HL-60/S4 (cell line): ENCODE results near the gene DCLK2.

Experiments
- in situ Hi-C: fragments of 300-500 bp; cut with MboI; formaldehyde crosslinking; loops from 2 replicates; pipeline ENCODE4 v1.14.3; 2022; ENCODE audit warnings: low sequenced_read_pairs

DCLK2 gene

DNA sequence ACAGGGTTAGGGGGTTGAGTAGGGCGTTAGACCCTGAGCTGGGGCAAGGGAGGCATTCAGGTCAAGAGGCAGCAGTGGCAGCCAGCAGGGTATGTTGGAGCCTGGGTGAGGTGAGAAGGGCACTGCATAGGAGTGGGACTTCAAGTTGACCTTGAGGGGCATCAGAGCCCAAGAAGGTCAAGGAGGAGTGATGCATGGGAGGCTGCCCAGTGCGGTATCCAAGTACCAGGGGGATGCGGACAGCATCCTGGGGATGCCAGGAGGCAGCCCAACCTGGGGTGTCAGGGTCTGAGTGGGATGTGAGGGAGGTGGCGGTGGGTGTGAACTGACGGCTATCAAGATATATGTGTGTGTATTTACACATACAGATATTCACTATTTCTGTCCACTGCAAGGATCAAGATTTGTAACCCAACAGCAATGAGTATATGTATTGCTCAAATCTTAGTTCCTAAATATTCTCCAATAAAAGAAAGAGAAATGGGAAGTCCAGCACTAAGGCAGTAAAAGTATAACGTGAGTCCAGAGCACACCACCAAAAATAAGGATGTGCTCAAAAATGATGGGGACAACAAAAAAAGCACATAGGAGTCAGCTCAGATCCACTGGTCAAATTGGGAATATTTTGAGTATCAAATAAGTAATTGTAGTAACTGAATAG lies 9.8 kb upstream of the DCLK2 start:
- in situ Hi-C loops: no loop called here

DNA sequence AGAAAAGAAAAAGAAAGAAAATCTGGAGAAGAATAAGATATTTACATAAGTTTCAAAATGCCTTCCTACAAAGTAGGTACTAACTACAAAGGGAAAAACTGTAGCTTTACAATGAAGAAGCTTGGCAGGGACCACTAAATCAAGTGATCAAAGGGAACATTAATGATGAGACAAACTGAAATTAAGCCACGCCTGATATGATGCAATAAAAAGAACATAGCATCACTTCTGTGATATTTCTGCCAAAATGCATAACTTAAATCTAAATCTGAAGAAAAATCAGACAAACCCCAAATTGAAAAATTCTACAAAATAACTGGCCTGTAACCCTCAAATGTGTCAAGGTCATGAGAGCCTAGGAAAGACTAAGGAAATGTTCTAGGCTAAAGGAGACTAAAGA lies 8.9 kb upstream of the DCLK2 start:
- in situ Hi-C loops: no loop called here

DNA sequence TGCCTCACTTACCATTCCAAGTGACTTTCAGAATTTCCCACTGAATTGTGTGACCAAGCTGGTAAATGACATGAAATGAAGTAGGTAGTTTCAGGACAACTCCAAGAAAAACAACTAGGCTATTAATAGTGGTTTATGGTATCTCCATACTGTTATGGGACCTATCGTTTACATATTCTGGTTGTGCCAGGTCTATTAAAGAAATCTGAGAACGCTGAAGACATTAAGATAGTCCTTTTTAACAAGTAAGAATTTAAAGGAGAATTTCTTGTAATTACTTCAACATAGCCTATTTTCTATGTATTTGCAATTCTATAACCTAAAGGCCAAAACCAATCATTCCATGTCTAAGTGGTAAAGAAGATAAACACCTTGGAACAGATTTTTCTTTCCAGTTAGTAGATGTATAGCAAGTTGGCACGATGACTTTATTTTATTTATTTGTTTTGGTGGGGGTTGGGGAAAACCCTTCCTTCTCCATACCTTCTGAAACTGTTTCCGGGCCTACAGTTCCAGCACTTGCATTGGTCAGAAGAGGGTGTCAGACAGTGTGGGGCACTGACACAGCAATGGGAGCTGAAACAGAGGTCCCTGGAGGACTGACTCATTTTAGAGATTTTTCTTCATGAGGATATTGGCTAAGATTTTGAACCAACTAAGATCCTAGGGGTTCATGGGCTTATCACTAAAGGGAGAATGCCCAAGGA lies 7.6 kb upstream of the DCLK2 start:
- in situ Hi-C loops: no loop called here

DNA sequence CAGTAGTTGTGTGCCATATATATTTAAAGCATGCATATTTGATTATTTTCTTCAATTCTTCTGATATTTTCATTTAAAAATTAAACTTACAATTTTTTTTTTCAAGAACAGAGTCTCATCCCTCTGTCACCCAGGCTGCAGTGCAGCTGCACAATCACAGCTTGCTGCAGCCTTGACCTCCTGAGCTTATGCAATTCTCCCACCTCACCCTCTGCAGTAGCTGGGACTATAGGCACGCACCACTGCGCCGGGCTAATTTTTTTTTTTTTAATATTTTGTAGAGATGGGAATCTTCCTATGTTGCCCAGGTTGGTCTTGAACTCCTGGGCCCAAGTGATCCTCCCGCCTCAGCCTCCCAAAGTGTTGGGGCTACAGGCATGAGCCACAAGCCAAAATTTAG lies 5.8 kb upstream of the DCLK2 start:
- in situ Hi-C loops: no loop called here

DNA sequence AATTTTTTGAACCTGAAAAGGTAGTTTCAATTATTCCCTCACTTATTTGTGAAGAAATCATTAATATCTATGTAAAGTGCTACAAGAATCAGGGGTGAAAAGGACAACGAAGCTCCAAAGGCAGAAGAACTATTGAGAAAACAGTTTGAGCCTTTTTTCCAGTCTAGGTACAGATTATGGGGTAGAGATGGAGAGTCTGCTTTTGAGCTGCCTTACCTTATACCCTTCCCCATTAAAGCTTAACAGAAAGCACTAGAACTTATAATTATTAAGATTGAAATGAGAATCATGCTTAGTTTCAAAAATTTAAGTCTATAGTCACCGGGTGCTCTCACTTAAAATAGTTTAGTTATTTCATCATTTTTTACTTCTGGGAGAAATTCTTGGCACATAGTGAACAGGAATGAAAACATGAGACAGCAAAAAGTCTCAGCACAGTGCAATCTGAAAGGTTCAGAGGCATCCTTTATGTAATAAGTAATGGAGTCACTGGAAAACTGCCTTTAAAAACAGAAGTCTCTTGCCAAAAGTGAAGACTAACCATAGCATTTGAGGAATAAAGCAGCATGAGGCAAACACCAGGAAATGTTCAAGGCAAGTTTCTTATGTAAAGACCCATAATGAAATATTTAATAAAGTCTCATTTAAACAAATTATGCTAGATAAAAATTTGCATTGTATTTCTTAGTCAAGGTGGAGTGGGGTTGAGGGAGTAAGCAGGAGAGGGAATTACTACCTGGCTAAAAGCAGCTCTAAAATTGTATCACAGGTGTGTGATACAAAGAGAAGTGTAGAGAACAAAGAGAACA lies 5.1 kb upstream of the DCLK2 start:
- in situ Hi-C loops: no loop called here

DNA sequence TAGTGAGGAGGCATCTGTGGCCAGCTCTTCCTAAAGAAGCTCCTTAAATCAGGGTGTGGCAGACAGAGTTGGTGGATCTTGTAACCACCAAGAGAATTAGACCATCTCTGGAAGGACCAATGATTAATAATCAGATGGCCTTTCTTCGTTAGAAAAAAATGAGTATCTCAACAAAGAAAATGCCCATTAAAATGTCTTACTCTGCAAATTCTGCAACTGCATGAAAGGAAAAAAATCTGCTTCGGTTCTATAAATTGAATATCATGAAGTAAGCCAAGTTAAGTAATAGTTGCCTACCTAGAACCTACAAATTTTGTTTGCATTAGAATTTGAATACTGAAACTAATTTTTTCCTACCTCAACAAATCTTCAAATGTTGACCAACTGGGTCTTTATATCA lies 4.2 kb upstream of the DCLK2 start:
- in situ Hi-C loops: no loop called here

DNA sequence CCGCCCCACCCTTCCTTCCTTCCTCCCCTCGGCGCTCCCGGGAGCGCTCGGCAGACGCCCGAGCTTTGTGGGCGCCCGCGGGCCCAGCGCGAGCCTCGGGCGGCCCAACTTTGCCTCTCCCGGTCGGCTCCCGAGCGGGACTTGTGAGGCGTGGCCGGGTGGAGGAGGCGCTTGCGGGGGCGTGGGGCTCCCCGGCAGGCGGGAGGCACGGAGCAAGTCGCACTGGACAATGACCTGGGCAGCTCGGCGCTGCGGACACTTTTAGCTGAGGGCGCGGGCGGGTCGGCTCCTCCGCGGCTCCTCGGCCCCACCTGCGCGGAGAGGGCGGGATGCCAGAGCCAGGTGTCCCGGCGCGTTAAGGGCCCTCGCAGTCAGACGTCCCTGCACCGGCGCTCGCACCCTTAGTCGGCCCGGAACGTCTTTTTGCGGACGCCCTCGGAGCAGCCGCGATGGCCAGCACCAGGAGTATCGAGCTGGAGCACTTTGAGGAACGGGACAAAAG lies 385 bp downstream of the DCLK2 start:
- in situ Hi-C loops: no loop called here

DNA sequence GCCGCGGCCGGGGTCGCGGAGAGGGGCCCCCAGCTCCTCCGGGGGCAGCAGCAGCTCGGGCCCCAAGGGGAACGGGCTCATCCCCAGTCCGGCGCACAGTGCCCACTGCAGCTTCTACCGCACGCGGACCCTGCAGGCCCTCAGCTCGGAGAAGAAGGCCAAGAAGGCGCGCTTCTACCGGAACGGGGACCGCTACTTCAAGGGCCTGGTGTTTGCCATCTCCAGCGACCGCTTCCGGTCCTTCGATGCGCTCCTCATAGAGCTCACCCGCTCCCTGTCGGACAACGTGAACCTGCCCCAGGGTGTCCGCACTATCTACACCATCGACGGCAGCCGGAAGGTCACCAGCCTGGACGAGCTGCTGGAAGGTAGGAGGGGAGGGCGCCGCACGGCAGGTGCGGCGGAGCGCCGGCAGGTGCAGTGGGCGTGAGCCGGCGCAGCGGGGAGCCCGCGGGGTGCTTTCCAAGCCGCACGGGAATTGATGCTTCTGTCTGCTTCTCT lies 886 bp downstream of the DCLK2 start:
- in situ Hi-C loops: no loop called here

DNA sequence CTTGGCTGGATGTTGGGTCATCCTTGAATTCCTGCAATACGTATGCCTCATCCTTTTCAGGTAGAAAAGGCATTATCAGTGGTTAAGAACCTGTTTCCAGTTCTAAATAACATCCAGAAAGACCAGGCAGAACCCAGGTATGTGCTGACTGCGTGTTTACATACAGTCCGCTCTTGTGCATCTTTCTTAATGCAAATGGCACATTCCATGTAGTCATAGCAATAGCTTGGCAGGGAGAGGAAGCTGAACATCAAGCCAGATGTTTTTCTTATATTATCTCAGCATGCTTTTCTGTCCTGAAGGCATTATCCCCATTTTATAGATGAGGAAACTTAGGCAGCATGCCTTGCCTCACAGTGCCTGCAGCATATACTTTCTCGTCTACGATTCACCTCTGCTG lies 2.1 kb downstream of the DCLK2 start:
- in situ Hi-C loops: no loop called here

DNA sequence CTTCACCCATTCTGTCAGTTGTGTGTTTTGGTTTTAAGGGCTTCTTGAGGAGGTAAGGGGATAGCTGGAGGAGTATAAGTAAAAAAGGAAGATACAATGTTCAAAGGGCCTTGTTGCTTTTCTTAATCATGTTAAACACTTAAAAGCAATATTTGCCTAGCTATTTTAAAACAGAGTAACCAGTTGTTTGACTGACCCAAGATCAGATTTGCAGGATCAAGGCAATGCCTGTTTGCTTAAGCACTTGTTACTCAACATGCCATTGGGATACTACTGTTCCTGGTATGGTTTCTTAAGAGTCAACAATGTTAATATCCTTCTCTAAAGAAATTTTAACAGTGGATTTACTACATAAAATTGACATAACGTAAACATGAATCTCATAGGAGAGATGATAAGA lies 2.6 kb downstream of the DCLK2 start:
- in situ Hi-C loops: no loop called here

DNA sequence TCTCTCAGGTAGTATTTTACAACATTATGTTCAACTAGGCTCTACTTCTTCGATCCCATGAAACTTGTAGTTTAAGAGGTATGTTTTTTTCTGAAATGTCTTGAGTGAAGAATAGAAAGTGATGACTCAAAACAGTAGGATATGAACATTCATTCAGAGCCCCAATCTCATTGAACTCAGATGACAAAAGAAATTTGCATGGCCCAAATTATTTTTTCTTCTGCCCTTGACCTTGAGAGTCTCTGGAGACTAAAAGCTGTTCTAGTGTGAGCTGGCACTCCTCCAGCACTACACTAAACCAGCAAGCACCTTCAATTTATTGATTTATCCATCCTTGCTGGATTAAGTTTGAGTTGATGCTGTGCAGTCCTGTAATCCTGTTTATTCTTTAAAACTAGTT lies 4.0 kb downstream of the DCLK2 start:
- in situ Hi-C loops: no loop called here

DNA sequence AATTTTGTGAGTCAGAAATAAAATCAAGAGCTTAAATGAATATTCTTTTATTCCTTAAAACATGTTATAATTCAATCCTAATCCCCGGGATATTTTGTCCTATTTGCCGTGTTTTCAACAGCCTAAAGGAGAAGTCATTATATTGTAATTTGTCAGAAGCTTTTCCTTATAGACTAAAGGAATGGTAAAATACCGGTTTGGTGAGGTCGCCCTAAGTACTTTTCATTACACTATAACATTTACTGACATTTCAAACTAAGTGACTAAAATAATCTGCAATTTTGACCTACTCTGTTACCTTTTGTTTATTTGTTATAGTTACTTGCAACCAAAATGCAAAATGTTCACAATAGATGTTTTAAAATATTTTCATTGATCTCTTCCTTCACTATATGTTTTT lies 8.8 kb downstream of the DCLK2 start:
- in situ Hi-C loops: no loop called here

DNA sequence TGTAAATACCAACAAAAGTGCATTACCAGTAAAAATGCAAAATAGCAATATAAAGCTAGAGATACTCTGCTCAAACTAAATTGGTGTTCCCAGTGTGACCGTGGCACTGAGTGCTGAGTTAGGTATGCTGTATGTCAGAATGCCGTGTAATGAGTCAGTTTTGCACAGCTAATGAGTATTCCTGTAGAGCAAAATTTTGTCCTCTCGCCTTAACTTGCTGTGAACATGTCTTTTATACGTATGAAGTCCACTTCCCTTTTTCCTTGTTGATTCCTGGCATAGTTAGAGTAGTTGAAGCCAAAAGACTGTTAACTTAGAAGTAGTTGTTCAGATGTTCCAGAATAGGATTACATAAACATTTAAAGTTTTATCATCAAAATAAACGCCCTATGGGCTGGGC lies 11.5 kb downstream of the DCLK2 start:
- in situ Hi-C loops: no loop called here

DNA sequence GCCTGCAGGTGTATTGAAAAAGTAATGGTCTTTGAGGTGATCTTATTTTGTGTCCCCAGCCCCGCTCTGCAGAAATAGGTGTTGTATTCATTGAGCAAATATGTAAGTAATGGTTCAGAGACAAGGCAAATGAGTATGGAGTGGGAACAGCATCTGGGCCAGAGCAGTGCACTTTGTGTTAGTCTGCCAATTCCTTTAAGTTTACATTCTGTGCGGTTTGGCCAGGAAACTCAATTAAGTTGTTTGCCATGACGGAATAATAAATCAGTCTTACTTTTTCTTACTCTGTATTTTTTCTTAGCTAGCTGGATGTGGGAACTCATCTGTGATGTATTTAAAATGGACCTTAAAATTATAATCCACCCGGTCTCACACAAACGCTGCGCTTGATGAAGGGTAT lies 12.6 kb downstream of the DCLK2 start:
- in situ Hi-C loops: no loop called here

DNA sequence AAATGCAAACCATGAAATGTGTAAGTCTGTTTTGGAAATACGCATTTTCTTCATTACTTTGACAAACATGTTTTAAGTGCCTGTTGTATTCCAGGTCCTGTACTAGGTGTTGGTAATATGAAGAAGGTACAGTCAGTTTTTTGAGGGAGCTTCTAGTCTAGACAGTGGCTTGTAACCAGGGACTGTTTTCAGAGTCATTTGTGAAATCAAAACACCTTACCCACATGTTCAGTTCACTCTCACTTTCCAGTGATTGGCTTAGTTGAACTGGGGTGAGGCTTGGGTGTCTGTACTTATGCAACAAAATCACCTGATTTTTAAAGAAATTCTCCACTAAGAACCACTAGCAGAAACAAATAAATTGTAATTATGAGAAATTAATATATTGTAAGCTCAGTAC lies 16.4 kb downstream of the DCLK2 start:
- in situ Hi-C loops: no loop called here

DNA sequence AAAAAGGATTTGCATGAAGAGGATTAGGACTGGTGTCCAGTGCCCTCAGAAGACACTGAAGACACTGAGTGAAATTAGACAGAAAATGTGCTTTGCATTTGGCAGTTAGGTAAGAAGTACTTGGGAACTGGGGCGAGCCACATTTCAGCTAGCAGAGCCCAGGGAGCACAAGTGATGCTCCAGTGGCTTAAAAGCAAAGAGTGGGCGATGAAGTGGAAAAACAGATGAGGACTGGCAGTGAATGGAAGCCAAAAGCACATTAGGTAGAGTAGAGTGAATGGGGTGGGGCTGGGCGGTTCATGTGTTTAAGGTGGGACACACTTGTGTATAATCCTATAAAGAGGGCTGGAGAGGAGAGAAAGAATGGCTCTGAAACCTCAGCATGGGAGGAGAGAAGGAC lies 18.4 kb downstream of the DCLK2 start:
- in situ Hi-C loops: no loop called here

DNA sequence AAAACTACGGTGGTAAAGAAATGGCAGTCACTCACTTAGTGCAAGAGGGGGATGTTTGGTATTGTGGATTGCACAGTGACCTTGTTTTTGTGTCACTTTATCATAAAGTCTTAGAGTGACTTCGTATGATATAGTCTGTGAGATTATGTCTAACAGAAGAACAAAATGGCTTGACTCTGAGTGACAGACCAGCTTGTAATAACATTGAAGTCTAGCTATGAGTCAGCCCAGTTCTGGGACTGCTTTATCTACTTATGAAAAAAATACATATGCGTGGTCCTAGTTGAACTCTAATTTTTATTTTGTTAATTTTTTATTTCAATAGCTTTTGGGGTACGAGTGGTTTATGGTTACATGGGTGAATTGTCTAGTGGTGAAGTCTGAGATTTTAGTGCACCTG lies 20.0 kb downstream of the DCLK2 start:
- in situ Hi-C loops: no loop called here

DNA sequence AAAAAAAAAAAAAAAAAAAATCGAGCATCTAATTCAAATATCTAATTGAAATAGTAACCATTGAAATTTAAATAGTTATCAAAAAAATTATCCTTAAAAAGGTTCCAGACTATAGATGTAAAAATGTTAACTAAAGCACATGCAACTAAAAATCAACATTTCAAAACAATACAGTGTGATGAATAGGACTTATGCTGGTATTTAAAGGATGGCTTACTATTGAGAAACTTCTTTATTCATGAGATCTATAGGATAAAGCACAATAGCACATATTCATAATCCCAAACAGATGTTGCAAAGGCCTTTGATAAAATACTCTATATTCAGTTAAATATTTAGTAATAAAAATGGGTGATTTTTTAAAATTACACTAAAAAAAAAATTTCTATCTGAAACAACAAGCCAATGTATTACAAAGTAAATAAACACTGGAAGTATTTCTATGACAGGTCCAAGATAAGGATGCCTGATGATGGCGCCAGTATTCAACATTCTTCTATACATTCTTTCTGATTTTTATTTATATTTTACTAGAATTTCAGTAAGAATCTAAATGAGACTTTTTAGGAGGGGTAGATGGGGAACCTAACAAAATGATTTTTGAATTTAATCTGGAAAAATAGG lies 26.3 kb downstream of the DCLK2 start:
- in situ Hi-C loops: no loop called here

DNA sequence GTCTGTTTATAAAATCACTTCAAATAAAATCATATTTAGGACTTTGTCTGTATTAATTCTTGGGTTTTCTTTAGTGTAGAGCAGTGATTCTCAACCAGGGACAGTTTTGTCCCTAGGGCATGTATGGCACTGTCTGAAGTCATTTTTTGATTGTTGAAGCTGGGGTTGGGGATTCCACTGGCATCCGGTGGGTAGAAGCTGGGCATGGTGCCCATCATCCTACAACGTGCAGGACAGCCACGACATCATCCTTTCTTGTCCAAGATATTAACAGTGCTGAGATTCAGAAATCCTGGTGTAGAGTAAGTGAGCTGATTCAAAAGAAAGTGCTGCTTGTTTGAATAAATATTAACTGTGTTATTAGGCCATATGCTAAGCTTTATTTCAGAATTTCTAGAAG lies 28.6 kb downstream of the DCLK2 start:
- in situ Hi-C loops: no loop called here

DNA sequence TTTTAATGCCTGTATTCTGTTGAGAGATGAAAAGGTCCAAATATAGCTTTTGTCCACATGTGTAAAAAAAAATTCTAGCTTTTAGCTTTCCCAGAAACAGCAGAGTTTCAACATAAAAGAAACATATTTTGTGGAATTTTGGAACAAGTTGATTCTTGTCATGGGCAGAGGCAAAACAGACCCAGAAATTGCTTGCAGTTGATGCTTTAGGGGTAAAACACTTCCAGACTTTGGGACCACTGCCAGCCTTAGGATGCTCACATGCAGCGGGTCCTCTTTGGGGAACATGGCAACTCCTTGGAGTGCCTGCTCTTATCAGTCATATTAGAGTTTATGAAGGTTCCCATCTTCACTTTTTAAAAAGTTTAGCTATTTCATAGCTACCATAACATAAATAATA lies 30.4 kb downstream of the DCLK2 start:
- in situ Hi-C loops: no loop called here

DNA sequence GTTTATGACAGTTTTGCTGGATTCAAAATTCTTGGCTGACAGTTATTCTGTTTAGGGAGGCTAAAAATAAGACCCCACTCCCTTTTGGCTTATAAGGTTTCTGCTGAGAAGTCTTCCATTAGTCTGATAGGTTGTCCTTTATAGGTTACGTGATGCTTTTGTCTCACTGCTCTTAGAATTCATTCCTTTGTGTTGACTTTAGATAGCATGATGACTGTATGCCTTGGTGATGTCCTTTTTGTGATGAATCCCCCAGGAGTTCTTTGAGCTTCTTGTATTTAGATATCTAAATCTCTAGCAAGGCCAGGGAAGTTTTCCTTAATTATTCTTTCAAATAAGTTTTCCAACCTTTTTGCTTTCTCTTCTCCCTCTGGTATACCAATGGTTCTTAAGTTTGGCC lies 36.4 kb downstream of the DCLK2 start:
- in situ Hi-C loops: no loop called here
